Gastrocnemius medialis (tissue), 4 donors: ENCODE data around the gene OR2W3. TPM values are rescaled to one million over a fixed set of nuclear protein-coding genes. Genes with fewer than 3 reads are reported as not detected.

ENCODE experiments used
- ATAC-seq, 2 donors: fragments of 150-250 bp; one replicate each; pipeline ENCODE4 v1.9.1; 2016
- DNase-seq, 2 donors: peaks; one replicate each; pipeline ENCODE4 v3.0.0-alpha.2; 2019
- H3K27ac ChIP-seq, 4 donors: fragments of 200-600 bp; sonication (generic); 1 replicate in 1 of 4; 2 replicates in 3 of 4; pipeline ENCODE4 v1.5.1; 2016 to 2018; ENCODE audit warnings: mild to moderate bottlenecking in 2 of 4, moderate library complexity in 1 of 4
- H3K27me3 ChIP-seq, 3 donors: fragments of 200-600 bp; sonication (generic) in 2 of 3; 1 replicate in 1 of 3; 2 replicates in 2 of 3; pipeline versions ENCODE4 v1.5.1 to v1.6.0; 2016 to 2019; ENCODE audit warnings: mild to moderate bottlenecking in 1 of 3, moderate library complexity in 1 of 3
- H3K36me3 ChIP-seq, 2 donors: fragments of 200-600 bp; sonication (generic) in 1 of 2; one replicate each; pipeline ENCODE4 v1.5.1; 2017 to 2018
- H3K4me1 ChIP-seq, 2 donors: fragments of 200-600 bp; sonication (generic) in 1 of 2; one replicate each; pipeline ENCODE4 v1.5.1; 2016 to 2017; ENCODE audit warnings: mild to moderate bottlenecking in 2 of 2
- H3K4me3 ChIP-seq, 4 donors: fragments of 200-600 bp; sonication (generic) in 3 of 4; 1 replicate in 1 of 4; 2 replicates in 3 of 4; pipeline ENCODE4 v1.5.1; 2016 to 2019; ENCODE audit warnings: mild to moderate bottlenecking in 2 of 4
- H3K9me3 ChIP-seq, 3 donors: fragments of 200-600 bp; sonication (generic) in 2 of 3; 1 replicate in 1 of 3; 2 replicates in 2 of 3; pipeline ENCODE4 v1.5.1; 2016 to 2019
- POLR2A ChIP-seq, 2 donors: fragments of 450-650 bp; IDR thresholded peaks; one replicate each; pipeline ENCODE4 v1.6.1; 2017; ENCODE audit warnings: antibody characterized with exemption in 2 of 2, mild to moderate bottlenecking in 2 of 2, moderate library complexity in 2 of 2
- in situ Hi-C, 4 donors: fragments of 200-750 bp; cut with MboI; loops; one replicate each; pipeline versions ENCODE4 v1.15.0 to v1.8.0; 2017; ENCODE audit warnings: low sequenced_read_pairs in 4 of 4
- intact Hi-C: fragments of 100-400 bp; cut with DNase I; formaldehyde crosslinking; loops from one replicate; pipeline ENCODE4 v1.15.1; 2023; ENCODE audit warnings: low total_unique reads
- total RNA-seq, 4 donors: library from RNA; depleted of rRNA; stranded (reverse); fragments of >200 nt; gene quantifications; one replicate each; pipeline versions ENCODE4 v1.1.0 to v1.2.3, GENCODE V29; 2016
- TF ChIP-seq, protein P1 (sequence below), 5 experiments: fragments of 450-650 bp in 3 of 5; fragments of 200-600 bp in 2 of 5; sonication (generic) in 2 of 5; IDR thresholded peaks in 4 of 5; conservative IDR thresholded peaks in 1 of 5; 1 replicate in 4 of 5; 2 replicates in 1 of 5; pipeline ENCODE4 v1.5.1; 2016 to 2019; ENCODE audit warnings: antibody characterized with exemption in 5 of 5, mild to moderate bottlenecking in 3 of 5, moderate library complexity in 3 of 5

The OR2W3 gene
- total RNA-seq, 4 donors from 2014 or later = 0.80 TPM; not detected in 3

DNA sequence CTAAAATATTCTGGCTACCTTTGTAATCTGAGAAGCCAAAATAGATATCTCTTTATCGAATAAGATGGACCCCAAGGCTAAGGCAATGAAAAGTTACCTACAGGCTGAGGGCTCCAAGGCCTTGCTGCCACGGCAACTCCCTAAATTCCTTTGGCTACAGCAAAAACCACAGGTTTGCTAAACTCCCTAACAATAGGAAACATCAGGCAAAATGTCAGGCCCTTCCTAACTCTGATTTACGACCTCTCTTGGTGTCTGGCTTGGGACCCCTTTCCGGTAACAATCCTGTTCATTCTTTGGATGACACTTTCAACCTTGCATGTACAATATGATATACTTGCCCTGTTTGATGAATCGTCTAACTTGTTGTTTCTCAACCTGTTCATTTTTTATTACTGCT, 13.4 kb downstream of the OR2W3 start:
- no peak for TF ChIP-seq POLR2A (IDR thresholded peaks at IDR 0.05)
- TF ChIP-seq, protein P1, sequence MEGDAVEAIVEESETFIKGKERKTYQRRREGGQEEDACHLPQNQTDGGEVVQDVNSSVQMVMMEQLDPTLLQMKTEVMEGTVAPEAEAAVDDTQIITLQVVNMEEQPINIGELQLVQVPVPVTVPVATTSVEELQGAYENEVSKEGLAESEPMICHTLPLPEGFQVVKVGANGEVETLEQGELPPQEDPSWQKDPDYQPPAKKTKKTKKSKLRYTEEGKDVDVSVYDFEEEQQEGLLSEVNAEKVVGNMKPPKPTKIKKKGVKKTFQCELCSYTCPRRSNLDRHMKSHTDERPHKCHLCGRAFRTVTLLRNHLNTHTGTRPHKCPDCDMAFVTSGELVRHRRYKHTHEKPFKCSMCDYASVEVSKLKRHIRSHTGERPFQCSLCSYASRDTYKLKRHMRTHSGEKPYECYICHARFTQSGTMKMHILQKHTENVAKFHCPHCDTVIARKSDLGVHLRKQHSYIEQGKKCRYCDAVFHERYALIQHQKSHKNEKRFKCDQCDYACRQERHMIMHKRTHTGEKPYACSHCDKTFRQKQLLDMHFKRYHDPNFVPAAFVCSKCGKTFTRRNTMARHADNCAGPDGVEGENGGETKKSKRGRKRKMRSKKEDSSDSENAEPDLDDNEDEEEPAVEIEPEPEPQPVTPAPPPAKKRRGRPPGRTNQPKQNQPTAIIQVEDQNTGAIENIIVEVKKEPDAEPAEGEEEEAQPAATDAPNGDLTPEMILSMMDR (IDR thresholded peaks at IDR 0.05 in 4 of 5, conservative IDR thresholded peaks at IDR 0.05 in 1 of 5) = no peak
- DNase-seq = no peak
- no peak for ATAC-seq
- no peaks in the 10 kb centered on the region for H3K9me3 ChIP-seq
- H3K27me3 ChIP-seq = no peaks in the 10 kb centered on the region
- H3K4me3 ChIP-seq = no peak overlapping the region
- intact Hi-C loops (no loop called here), in situ Hi-C loops (no loop called here)
- no peak overlapping the region for H3K27ac ChIP-seq
- no peaks in the 10 kb centered on the region for H3K36me3 ChIP-seq
- H3K4me1 ChIP-seq = no peaks in the 10 kb centered on the region

DNA sequence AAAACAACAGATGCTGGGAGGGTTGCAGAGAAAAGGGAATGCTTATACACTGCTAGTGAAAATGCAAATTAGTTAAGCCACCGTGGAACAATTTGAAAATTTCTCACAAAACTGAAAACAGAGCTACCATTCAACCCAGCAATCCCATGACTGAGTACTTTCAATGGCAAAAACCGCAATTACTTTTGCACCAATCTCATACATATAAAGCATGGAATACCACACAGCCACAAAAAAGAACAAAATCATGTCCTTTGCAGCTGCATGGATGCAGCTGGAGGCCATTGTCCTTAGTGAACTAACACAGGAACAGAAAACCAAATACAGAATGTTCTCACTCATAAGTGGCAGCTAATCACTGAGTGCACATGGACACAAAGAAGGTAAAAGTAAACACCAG, 18.4 kb downstream of the OR2W3 start:
- H3K4me3 ChIP-seq = no peak overlapping the region
- no peaks in the 10 kb centered on the region for H3K36me3 ChIP-seq
- no peaks in the 10 kb centered on the region for H3K4me1 ChIP-seq
- H3K27me3 ChIP-seq = no peaks in the 10 kb centered on the region
- intact Hi-C loops = no loop called here
- TF ChIP-seq POLR2A (IDR thresholded peaks at IDR 0.05) = no peak
- TF ChIP-seq, protein P1 (IDR thresholded peaks at IDR 0.05 in 4 of 5, conservative IDR thresholded peaks at IDR 0.05 in 1 of 5) = no peak
- H3K27ac ChIP-seq = no peak overlapping the region
- DNase-seq = no peak
- in situ Hi-C loops = no loop called here
- H3K9me3 ChIP-seq = no peaks in the 10 kb centered on the region
- ATAC-seq = no peak

DNA sequence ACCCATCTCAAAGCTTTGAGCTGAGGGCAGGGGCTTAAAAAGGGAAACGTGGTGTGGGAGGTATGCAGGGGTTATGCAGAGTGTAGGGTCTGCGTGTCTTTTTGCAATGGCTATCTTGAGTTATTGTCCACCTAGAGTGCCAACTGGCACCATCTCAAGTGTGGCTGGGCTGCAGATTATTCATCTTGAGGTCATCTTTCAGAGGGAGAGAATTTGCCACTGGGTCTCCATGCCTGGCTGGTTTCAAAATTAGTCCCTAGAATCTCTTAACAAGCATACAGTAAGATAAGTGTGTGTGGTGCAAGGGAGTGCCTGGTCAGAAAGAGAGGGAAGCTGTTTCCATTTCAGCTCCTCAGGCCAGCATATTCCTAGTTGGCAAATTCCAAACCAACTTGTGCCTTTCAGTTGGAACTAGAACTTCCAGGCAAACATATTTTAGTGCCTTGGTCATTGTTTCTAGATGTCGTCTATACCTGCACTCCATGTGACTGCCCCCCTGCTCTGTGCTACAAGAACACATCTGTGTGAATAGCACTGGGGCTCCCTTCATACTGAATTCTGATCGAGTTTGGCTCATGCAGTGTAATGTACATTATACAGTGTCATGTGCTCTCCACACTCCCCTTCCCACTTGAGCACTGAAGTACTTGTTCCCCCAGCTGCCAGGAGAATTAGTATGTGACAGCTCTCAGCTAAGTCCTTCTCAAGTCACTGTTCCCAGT, 19.7 kb downstream of the OR2W3 start:
- in situ Hi-C loops = no loop called here
- H3K4me3 ChIP-seq = no peak overlapping the region
- no peaks in the 10 kb centered on the region for H3K36me3 ChIP-seq
- H3K27me3 ChIP-seq = no peaks in the 10 kb centered on the region
- DNase-seq (no peak), ATAC-seq (no peak)
- no peak overlapping the region for H3K27ac ChIP-seq
- TF ChIP-seq, protein P1 (IDR thresholded peaks at IDR 0.05 in 4 of 5, conservative IDR thresholded peaks at IDR 0.05 in 1 of 5) = no peak
- TF ChIP-seq POLR2A (IDR thresholded peaks at IDR 0.05) = no peak
- no peaks in the 10 kb centered on the region for H3K4me1 ChIP-seq
- no peaks in the 10 kb centered on the region for H3K9me3 ChIP-seq
- intact Hi-C loops = no loop called here

DNA sequence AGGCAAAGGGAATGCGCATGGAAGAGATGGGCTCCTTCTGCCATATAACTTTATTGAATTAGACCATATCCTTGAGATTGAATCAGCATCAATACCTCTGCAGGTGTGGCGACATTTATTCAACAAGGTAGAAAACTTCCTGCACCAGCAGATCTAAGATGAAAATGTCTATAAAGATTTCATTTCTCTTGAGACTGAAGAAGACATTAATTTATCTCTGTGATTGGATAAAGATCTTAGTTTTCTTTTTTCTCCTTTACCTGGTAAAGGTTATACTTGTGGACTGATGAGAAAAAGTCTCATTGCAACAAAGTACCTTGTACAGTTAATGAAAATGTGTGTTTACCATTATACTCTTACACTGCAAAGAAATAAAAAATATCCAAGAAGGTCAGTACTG, 24.6 kb downstream of the OR2W3 start, which contains the start of gene OR2T8:
TSS of gene OR2T8 (plus strand) at position 301 of the 400 bp plus-strand sequence. CDS start 766 bp downstream, outside the sequence.
- Histone ChIP-seq H3K4me3 (no peak within 1 kb of the TSS), H3K36me3 (no peaks in the 10 kb centered on the region), H3K9me3 (no peaks in the 10 kb centered on the region), H3K4me1 (no peaks in the 10 kb centered on the region), H3K27ac (no peak within 1 kb of the TSS), H3K27me3 (no peaks in the 10 kb centered on the region)
- intact Hi-C loops (no loop called here), in situ Hi-C loops (no loop called here)
- no peak for ATAC-seq
- DNase-seq = no peak
- no peak for TF ChIP-seq POLR2A (IDR thresholded peaks at IDR 0.05)
- TF ChIP-seq, protein P1 (IDR thresholded peaks at IDR 0.05 in 4 of 5, conservative IDR thresholded peaks at IDR 0.05 in 1 of 5) = no peak
